HG03175 (cell line): Measurements from ENCODE around the gene TNN.
"Not testable (repeated sequence)": the region's sequence is repeated elsewhere in the genome, so short reads cannot be mapped to it uniquely, and the experiment has no call there.

Experiments used
- ATAC-seq: cut with Tn5 transposase; IDR thresholded peaks from one replicate; pipeline ENCODE4 v1.9.1; 2021; ENCODE audit warnings: mild to moderate bottlenecking, moderate library complexity; ENCODE audit not compliant: unreplicated experiment

The TNN gene

GRCh38 chr1:175102166-175102565 lies 34.5 kb downstream of the TNN start:
- ATAC-seq = not testable (repeated sequence)

GRCh38 chr1:175106536-175106935 lies 38.9 kb downstream of the TNN start:
- not testable (repeated sequence) for ATAC-seq

- not testable (repeated sequence) for ATAC-seq
Observed at GRCh38 chr1:175108331-175108820, 40.7 kb downstream of the TNN start.

- no peak for ATAC-seq
Observed at GRCh38 chr1:175114996-175115395, 47.4 kb downstream of the TNN start.

- no peak for ATAC-seq
Observed at GRCh38 chr1:175116210-175116798, 48.7 kb downstream of the TNN start.

- ATAC-seq = no peak
Observed at GRCh38 chr1:175116903-175117302, 49.3 kb downstream of the TNN start.

GRCh38 chr1:175118375-175119367 lies 51.0 kb downstream of the TNN start:
- peak; percentile 41 for ATAC-seq

GRCh38 chr1:175120511-175120910 lies 52.9 kb downstream of the TNN start:
- no peak for ATAC-seq

GRCh38 chr1:175124861-175125260 lies 57.2 kb downstream of the TNN start:
- no peak for ATAC-seq

GRCh38 chr1:175126347-175126746 lies 58.7 kb downstream of the TNN start:
- no peak for ATAC-seq

- no peak for ATAC-seq
Observed at GRCh38 chr1:175127565-175127964, 59.9 kb downstream of the TNN start.

GRCh38 chr1:175128523-175128922 lies 60.9 kb downstream of the TNN start:
- ATAC-seq = no peak

GRCh38 chr1:175129182-175129581 lies 61.5 kb downstream of the TNN start:
- no peak for ATAC-seq

GRCh38 chr1:175129644-175129996 lies 62.0 kb downstream of the TNN start:
- ATAC-seq = no peak

GRCh38 chr1:175129997-175130648 lies 62.5 kb downstream of the TNN start:
- ATAC-seq = no peak

GRCh38 chr1:175130649-175131045 lies 63.0 kb downstream of the TNN start:
- ATAC-seq = no peak

- no peak for ATAC-seq
Observed at GRCh38 chr1:175131095-175131494, 63.5 kb downstream of the TNN start.

GRCh38 chr1:175132436-175132835 lies 64.8 kb downstream of the TNN start:
- no peak for ATAC-seq

- ATAC-seq = no peak
Observed at GRCh38 chr1:175133673-175134435, 66.2 kb downstream of the TNN start.

GRCh38 chr1:175134500-175134899 lies 66.9 kb downstream of the TNN start:
- ATAC-seq = no peak

- ATAC-seq = no peak
Observed at GRCh38 chr1:175136246-175136645, 68.6 kb downstream of the TNN start.
